ENCODE measurements around the gene MAML3.

Gene MAML3

GRCh38 chr4:139824882-139825522, 329.0 kb downstream of the MAML3 start:
- DNase-seq: no peak

GRCh38 chr4:139823746-139824145, 330.2 kb downstream of the MAML3 start:
- peak; percentile 70 for DNase-seq

GRCh38 chr4:139823345-139823744, 330.6 kb downstream of the MAML3 start:
- DNase-seq: no peak

GRCh38 chr4:139822391-139822790, 331.6 kb downstream of the MAML3 start:
- no peak for DNase-seq

- no peak for DNase-seq
Observed at GRCh38 chr4:139819082-139819481, 334.9 kb downstream of the MAML3 start.

DNA sequence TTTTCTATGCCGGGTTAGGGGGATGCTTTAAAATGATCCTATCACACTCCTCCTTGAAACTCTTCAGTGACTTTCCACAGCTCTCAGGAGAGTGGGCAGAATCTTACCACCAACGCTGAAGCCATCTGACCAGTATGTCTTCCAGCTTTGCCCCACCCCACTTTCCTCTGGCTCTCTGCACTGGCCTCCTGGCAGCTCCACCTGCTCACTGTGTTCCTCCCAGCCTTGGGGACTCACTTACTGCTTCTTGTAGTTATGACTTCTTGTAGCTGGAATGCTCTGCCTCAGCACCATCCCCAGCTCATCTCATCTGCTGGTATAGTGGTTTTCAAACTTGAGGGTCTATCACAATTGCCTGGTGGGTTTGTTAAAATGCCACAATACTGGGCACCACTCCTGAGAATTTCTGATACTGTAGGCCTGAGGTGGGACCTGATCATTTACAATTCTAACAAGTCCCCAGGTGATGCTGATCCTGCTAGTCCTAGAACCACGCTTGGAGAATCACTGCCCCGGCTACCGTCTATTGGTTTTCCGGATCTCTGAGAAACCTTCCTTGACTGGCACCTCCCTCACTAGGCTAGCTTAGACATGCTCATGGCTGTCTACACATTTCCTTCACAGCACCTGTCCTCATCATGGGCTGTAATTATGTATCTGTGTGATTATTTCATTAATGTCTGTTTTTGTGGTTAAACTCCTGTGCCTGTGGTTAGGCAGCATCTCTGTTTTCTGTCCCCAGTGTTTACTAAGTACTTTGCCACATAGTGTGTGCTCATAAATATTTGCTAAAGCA, 336.1 kb downstream of the MAML3 start:
- DNase-seq: peak; percentile 75

DNA sequence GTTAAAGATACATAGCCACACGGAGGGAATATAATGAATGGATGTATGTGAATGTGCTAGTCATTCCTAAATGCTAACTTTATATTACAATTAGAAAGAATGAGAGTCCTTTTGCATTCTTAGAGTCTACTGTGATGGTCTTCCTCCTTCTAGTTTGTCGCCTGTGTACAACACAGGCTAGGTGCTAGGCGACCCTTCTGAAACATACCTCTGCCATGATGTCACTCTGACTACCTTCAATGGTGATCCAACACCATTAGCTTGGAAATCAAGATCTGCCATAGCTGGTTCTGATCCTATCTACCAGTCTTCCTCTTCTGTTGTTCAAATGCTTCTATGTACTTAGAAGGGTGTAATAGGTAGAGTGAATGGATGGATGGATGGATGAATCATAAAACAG, 337.1 kb downstream of the MAML3 start:
- DNase-seq: no peak

DNA sequence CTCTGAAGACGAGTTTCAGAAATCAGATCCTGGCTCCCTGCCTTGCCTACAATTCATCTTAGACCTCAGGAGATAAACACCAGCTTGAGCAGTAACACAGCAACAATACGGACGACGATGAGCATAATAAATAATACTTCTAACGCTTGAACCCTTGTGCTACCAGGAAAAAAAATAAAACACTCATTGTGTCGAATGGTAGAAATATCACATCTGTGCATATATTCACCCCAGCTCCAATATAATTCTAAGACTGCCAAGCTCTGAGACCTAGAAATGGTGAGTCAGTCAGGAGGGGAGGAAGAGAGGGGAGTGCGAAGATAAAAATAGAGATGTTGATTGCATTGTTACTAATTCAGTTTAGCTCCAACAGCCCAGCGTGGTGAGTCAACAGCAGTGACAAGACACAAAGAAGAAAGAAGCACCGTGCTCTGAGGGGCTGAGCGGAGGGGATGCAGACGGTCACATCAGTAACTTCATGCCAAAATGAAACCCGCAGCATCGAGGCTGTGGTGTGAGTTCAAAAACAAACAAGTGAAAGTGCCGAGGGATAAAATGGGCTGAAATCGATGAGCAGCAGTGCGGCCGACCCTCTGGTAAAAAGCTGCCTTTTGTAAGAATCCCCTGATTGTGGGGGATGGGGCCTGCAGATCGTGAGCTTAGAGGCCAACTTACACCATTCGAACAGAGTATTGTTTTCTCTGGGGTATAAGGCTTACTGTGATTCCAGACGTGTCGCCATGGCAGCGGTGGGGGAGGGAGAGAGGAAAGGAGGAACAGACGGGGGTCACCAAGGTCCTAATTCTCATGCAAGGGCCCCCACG, 338.0 kb downstream of the MAML3 start:
- DNase-seq: peak; percentile 13

DNA sequence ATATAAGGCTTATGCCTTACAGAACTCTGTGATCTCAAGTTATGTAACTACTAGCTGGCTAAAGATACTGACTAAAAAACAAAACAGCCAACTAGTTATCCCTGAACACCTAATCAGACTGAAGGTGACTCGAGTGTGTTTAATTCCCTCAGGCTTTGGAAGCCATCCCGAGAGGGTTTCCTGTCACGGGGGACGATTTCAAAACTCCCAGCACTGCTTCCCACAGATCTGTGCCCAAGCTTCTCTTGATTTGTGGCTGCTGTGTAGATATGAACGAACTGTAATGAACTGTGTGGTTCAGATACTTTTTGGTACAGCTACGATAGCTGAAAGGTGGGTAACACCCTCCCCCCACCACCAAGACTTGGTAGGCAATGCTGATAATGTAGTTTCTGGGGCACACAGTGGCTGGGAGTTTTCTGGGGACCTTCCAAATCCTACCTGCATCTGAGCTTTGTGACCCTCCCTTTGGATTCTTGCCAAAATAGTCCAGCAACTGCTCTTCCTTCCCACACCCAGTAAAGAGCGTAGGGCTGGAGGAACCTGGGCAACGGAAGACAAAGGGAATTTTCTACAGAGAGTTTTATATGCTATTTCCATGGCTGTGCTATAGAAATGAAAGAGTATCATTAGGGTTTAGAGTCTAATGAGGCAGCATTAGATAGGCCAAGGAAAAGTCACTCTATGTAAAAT, 339.5 kb downstream of the MAML3 start:
- no peak for DNase-seq

GRCh38 chr4:139813881-139814280, 340.1 kb downstream of the MAML3 start:
- no peak for DNase-seq

- no peak for DNase-seq
Observed at GRCh38 chr4:139810710-139811109, 343.3 kb downstream of the MAML3 start.

DNA sequence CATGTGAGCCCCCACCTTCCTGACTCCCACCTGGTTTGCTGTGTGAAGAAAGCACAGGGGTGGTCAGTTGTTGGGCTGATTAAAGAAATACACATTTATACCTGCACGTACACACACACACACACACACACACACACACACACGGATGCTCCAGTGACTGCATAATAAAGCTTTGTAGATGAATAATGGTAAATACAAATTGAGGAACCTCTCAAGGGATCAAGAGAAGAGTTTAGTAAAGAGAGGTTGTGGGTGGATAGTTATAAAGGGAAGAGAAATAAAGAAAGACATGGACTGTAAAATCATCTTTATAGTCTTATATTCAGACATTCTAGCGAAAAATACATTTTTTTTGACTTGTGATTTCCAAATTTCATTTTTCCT, 344.2 kb downstream of the MAML3 start:
- no peak for DNase-seq

DNA sequence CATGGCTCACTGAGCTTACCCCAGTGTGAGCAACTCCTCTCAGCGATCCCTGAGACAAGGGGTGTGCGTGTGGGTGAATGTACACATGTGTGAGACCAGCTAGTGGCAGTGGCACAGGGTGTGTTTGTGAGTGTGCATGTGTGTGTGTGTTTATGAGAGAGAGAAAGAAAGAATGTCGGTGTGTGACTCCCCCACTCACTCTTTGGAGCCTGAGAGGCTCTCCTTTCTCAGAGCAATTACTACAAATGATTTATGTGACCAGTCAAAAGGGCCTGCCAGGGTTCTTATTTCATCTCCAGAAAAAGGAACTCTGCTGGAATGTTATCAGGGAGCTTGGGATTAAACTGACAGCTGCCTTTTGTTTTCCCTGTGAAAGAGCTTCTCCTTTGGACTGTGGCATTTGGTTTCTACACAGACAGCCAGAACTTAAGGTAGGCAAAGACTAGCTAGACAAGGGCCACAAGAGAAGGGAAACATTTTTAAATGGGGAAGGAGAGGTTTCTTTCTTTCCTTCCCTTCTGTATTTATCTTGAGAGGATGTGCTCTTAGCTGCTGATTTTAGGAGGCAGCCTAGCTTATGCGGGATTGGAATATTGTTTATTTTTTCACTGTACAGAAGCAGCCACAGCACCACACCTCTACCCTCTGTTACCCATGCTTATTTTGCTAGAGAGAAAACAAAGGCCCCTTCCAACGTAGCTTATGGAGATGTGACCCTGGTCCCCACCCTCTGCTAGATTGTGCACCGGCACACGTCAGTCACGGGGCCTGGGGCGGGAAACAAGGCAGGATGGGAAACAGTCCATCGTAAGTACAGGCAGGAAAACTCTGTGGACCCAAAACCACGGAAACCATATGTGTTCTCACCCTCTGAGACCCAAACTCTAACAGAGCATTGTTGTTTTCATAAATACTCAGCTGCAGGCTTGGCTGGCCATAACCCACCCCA, 344.9 kb downstream of the MAML3 start:
- peak; percentile 28 for DNase-seq

GRCh38 chr4:139808381-139808807, 345.6 kb downstream of the MAML3 start:
- DNase-seq: no peak

DNA sequence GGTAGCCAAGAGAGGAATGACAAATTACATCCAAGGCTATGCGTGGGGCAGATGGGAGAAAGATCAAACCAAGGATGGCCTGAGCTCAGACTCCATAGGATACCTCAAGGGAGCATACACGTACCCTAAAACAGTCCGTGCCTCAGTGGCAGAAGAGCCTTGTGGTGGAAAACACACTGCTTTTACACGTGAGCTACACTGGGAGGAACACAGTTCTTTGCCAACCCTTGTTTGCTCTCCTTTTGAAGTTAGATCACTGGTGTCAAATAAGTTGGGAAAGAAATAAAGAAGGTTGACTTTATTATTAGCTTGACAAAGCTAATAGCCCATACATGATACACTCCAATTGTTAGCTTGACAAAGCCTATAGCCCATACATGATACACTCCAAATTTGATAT, 346.5 kb downstream of the MAML3 start:
- no peak for DNase-seq

DNA sequence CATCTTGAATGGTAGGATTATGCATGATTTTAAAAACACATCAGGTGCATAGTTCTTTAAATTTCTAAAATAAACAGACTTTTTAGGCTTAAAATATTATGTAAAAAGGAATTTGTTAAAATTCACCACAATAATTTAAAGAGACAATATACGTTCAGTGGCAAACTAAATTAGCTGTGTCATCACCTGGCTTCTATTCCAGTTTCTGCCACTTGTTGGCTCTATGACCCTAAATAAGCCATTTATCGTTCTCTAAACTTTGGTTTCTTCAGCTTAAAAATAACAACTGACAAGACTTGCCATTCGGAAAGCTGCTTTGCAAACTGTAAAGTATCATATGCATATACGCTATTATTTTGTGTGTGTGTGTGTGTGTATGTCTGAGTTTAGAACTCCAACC, 347.1 kb downstream of the MAML3 start:
- no peak for DNase-seq

GRCh38 chr4:139802931-139803330, 351.1 kb downstream of the MAML3 start:
- DNase-seq: no peak

- no peak for DNase-seq
Observed at GRCh38 chr4:139802488-139802887, 351.5 kb downstream of the MAML3 start.

DNA sequence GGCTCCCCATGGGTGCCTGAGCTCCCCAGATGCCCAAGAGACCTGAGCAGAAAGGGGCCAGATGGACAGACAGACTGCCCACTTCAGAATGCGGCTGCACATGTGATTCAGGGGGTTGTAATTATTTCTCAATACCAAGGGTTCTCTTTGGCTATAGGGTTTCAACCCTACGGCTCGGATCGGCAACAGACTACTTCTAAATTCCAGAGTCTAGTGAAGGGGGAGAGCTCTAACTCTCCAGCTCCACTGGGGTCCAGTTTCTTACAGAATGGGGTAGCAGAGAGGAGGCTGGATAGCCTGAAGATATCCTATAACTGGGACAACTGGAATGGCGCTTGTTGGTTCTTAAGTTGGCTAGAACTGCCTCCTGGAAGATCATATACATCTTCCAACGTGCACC, 352.1 kb downstream of the MAML3 start:
- DNase-seq: no peak

GRCh38 chr4:139800082-139800481, 353.9 kb downstream of the MAML3 start:
- no peak for DNase-seq

- DNase-seq: no peak
Observed at GRCh38 chr4:139799615-139800014, 354.4 kb downstream of the MAML3 start.

- no peak for DNase-seq
Observed at GRCh38 chr4:139798456-139798855, 355.5 kb downstream of the MAML3 start.

Data from NCI-H1436 treated with DMSO at 0.1 percent for 48 hours (cell line).